K562 treated with DMSO at 1 percent for 12 hours (cell line): ENCODE data around the gene RPS6KA2. TPM values are rescaled to one million over a fixed set of nuclear protein-coding genes. Genes with fewer than 3 reads are reported as not detected.

Experiments used
- total RNA-seq: library from RNA; unstranded; fragments of 300-600 nt; gene quantifications from 2 replicates; pipeline ENCODE4 v1.2.3, GENCODE V29; 2022; ENCODE audit not compliant: insufficient read depth

RPS6KA2 gene
- total RNA-seq = 0.13 TPM in 1 of 2 replicates, not detected in the other

GRCh38 chr6:166627033-166627874 is at the start of gene RPS6KA2:
RPS6KA2 (minus strand) TSS chr6:166627251; CDS start chr6:166627019, 232 bp downstream.

GRCh38 chr6:166586424-166587156 is 40.5 kb downstream of the RPS6KA2 start, which contains the start of gene RAMACL:
RAMACL (minus strand) TSS chr6:166586678; CDS start chr6:166586477, 201 bp downstream.

GRCh38 chr6:166382933-166383801 is 243.9 kb downstream of the RPS6KA2 start, which contains the start of gene MPC1:
MPC1 (minus strand) TSS chr6:166382940; CDS start chr6:166382876, 64 bp downstream.

Other genes starting within 250 kb of the RPS6KA2 start
- gene MPC1, start 244.3 kb downstream of the RPS6KA2 start, total RNA-seq = 79.2 and 110 TPM in 2 replicates
- gene RAMACL, start 40.6 kb downstream of the RPS6KA2 start, total RNA-seq = not detected in 2 replicates